ENCODE measurements around the gene LRMDA. TPM values are rescaled to one million over a fixed set of nuclear protein-coding genes. Genes with fewer than 3 reads are reported as not detected.
A peak's percentile ranks its signal among the peaks of the same experiment; 100 is the strongest.

The LRMDA gene
- total RNA-seq, 1 experiment from 2014 or later = 1.2 TPM

GRCh38 chr10:76236356-76236755 lies 804.9 kb downstream of the LRMDA start:
- ChIA-PET POLR2A (ENCODE audit: unreplicated experiment) (no interaction called here), CTCF (no interaction called here)
- TF ChIP-seq EZH2 (IDR thresholded peaks at IDR 0.05; ENCODE audit: low read length, unreplicated experiment) (no peak), EZH2phosphoT487 (IDR thresholded peaks at IDR 0.05; ENCODE audit: borderline replicate concordance, low read length) (no peak), CTCF (conservative IDR thresholded peaks at IDR 0.05; ENCODE audit: low read depth, low read length) (no peak)
- ATAC-seq (no peak), DNase-seq (no peak)
- H3K4me2 ChIP-seq (ENCODE audit: low read length) = no peak overlapping the region
- H2AFZ ChIP-seq (ENCODE audit: low read length) = no peak overlapping the region
- H3K4me1 ChIP-seq (ENCODE audit: insufficient read depth, low read length) = no peaks in the 10 kb centered on the region
- H3K27ac ChIP-seq (ENCODE audit: low read length) = no peak overlapping the region
- H3K9me3 ChIP-seq (ENCODE audit: low read length) = no peaks in the 10 kb centered on the region
- no peaks in the 10 kb centered on the region for H3K79me2 ChIP-seq (ENCODE audit: low read length)
- H3K9me2 ChIP-seq (replicated peaks; ENCODE audit: low read length) = no peaks in the 10 kb centered on the region
- BruUV-seq (replicated peaks) = no TSS peak
- no peak overlapping the region for H3K9ac ChIP-seq (ENCODE audit: low read length)
- peaks cover 24% of the 10 kb centered on the region for H3K27me3 ChIP-seq (ENCODE audit: low read length)
- H3K4me3 ChIP-seq (ENCODE audit: low read length) = no peak overlapping the region
- H3K36me3 ChIP-seq (ENCODE audit: low read depth, low read length) = no peaks in the 10 kb centered on the region
- no peaks in the 10 kb centered on the region for H4K20me1 ChIP-seq (ENCODE audit: low read length)
- intact Hi-C loops (cut with micrococcal nuclease) = no loop called here
- H3F3A ChIP-seq (ENCODE audit: low read length, unreplicated experiment) = no peaks in the 10 kb centered on the region

- no peak overlapping the region for H3K4me3 ChIP-seq (ENCODE audit: low read length)
- H3K4me2 ChIP-seq (ENCODE audit: low read length) = no peak overlapping the region
- no peak overlapping the region for H2AFZ ChIP-seq (ENCODE audit: low read length)
- H4K20me1 ChIP-seq (ENCODE audit: low read length) = no peaks in the 10 kb centered on the region
- no peak overlapping the region for H3K27ac ChIP-seq (ENCODE audit: low read length)
- CTCF ChIA-PET = no interaction called here
- H3K9ac ChIP-seq (ENCODE audit: low read length) = no peak overlapping the region
- ATAC-seq (peak; percentile 14; the same call in 1 of the 2 replicates), DNase-seq (peak; percentile 37)
- POLR2A ChIA-PET (ENCODE audit: unreplicated experiment) = interaction anchor here (0.5 kb wide), 1 partner anchor 567 kb away, joined by 5 read pairs; no protein-coding TSS in a partner anchor
- H3F3A ChIP-seq (ENCODE audit: low read length, unreplicated experiment) = no peaks in the 10 kb centered on the region
- no peaks in the 10 kb centered on the region for H3K36me3 ChIP-seq (ENCODE audit: low read depth, low read length)
- TF ChIP-seq EZH2 (IDR thresholded peaks at IDR 0.05; ENCODE audit: low read length, unreplicated experiment) = no peak
- TF ChIP-seq EZH2phosphoT487 (IDR thresholded peaks at IDR 0.05; ENCODE audit: borderline replicate concordance, low read length) = no peak
- TF ChIP-seq CTCF (conservative IDR thresholded peaks at IDR 0.05; ENCODE audit: low read depth, low read length) = no peak
- no peaks in the 10 kb centered on the region; the same call in 1 of the 2 replicates for H3K9me2 ChIP-seq (replicated peaks; ENCODE audit: low read length)
- BruUV-seq (replicated peaks) = no TSS peak
- no peaks in the 10 kb centered on the region for H3K79me2 ChIP-seq (ENCODE audit: low read length)
- intact Hi-C loops (cut with micrococcal nuclease) = no loop called here
- no peaks in the 10 kb centered on the region for H3K9me3 ChIP-seq (ENCODE audit: low read length)
- peaks cover 33% of the 10 kb centered on the region; the same call in 1 of the 2 replicates for H3K27me3 ChIP-seq (ENCODE audit: low read length)
- 0 out of 2 replicates have a peak, but pooled peaks cover 4% of the 10 kb centered on the region for H3K4me1 ChIP-seq (ENCODE audit: insufficient read depth, low read length)
These were observed 811.5 kb downstream of the LRMDA start for GRCh38 chr10:76242956-76243355.

DNA sequence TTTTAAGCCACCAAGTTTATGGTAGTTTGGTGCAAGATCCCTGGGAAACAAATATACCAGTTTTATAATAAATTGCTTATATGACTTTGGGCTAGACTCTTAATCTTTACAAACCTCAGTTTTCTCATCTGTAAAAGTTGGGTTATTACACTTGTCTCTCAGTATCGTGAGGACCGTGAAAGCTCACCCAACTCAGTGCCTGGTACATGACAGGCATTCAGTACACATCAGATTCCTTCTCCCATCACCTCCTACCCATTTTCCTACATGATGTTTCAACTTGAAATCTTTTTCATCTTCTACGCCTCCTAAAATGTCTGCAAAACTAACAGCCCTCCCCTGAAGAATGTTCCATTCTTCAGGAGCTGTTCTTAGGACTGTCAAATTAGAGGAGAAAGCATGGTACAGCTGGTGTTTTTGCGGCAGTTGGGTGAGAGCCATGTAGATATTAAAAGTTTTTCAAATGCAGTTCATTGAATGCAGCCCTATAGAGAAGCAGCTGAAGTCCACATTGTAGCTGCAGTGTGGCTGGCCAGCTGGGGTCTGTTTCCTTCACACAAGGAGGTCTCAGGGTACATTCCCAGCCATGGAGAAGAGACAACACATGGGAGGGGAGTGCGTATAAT lies 812.8 kb downstream of the LRMDA start:
- no peaks in the 10 kb centered on the region for H3K9me3 ChIP-seq (ENCODE audit: low read length)
- intact Hi-C loops (cut with micrococcal nuclease) = no loop called here
- ChIA-PET POLR2A (ENCODE audit: unreplicated experiment) (no interaction called here), CTCF (no interaction called here)
- no peak overlapping the region for H3K4me2 ChIP-seq (ENCODE audit: low read length)
- no peak for DNase-seq
- no peak overlapping the region for H3K9ac ChIP-seq (ENCODE audit: low read length)
- no peaks in the 10 kb centered on the region for H4K20me1 ChIP-seq (ENCODE audit: low read length)
- H3K4me1 ChIP-seq (ENCODE audit: insufficient read depth, low read length) = 0 out of 2 replicates have a peak, but pooled peaks cover 4% of the 10 kb centered on the region
- TF ChIP-seq CTCF (conservative IDR thresholded peaks at IDR 0.05; ENCODE audit: low read depth, low read length) (no peak), EZH2phosphoT487 (IDR thresholded peaks at IDR 0.05; ENCODE audit: borderline replicate concordance, low read length) (no peak), EZH2 (IDR thresholded peaks at IDR 0.05; ENCODE audit: low read length, unreplicated experiment) (no peak)
- H3K27ac ChIP-seq (ENCODE audit: low read length) = no peak overlapping the region
- H2AFZ ChIP-seq (ENCODE audit: low read length) = no peak overlapping the region
- H3K79me2 ChIP-seq (ENCODE audit: low read length) = no peaks in the 10 kb centered on the region
- H3K27me3 ChIP-seq (ENCODE audit: low read length) = peaks cover 42% of the 10 kb centered on the region; the same call in 1 of the 2 replicates
- H3K9me2 ChIP-seq (replicated peaks; ENCODE audit: low read length) = no peaks in the 10 kb centered on the region; the same call in 1 of the 2 replicates
- no TSS peak for BruUV-seq (replicated peaks)
- no peaks in the 10 kb centered on the region for H3K36me3 ChIP-seq (ENCODE audit: low read depth, low read length)
- H3K4me3 ChIP-seq (ENCODE audit: low read length) = no peak overlapping the region
- no peaks in the 10 kb centered on the region for H3F3A ChIP-seq (ENCODE audit: low read length, unreplicated experiment)
- ATAC-seq = no peak
